Endothelial cell of umbilical vein (primary cell): ENCODE results near the gene CFAP77. TPM values are rescaled to one million over a fixed set of nuclear protein-coding genes. Genes with fewer than 3 reads are reported as not detected.

Experiments used
- BruUV-seq: library from RNA; stranded (reverse); fragments of 400-500 nt; replicated peaks from 2 replicates; lab custom pipeline; 2021; lab: Mats Ljungman, UMichigan
- CTCF ChIA-PET: fragments of 300-600, 350-600 bp; sonication (Branson Sonifier 250); formaldehyde crosslinking; loops from one replicate; lab custom pipeline; 2021; ENCODE audit warnings: antibody characterized with exemption, inconsistent platforms; lab: Charles Lee
- POLR2A ChIA-PET: fragments of 300-600, 350-600 bp; sonication (Branson Sonifier 250); formaldehyde crosslinking; loops from one replicate; lab custom pipeline; 2021; ENCODE audit warnings: antibody characterized with exemption, inconsistent platforms; lab: Charles Lee
- DNase-seq: peaks from one replicate; pipeline ENCODE4 v3.0.0-alpha.2; 2011; ENCODE audit warnings: low read depth, low spot score
- FAIRE-seq: peaks from 2 replicates; lab custom pipeline; 2011; peaks lifted over from hg19 to GRCh38; lab: Jason Lieb, UNC
- H2AFZ ChIP-seq: 2 replicates; pipeline ENCODE4 v1.6.0; 2012; ENCODE audit warnings: low read depth, low read length, control low read depth, inconsistent platforms
- H3K27ac ChIP-seq: 2 replicates; pipeline ENCODE4 v1.5.1; 2011; ENCODE audit warnings: low read depth, mild to moderate bottlenecking, control low read depth, low read length, moderate library complexity; ENCODE audit not compliant: insufficient read depth
- H3K27me3 ChIP-seq, 2 experiments: 2 replicates each; pipeline versions ENCODE4 v1.6.0 to v1.6.1; 2011; ENCODE audit warnings: low read length in 2 of 2, mixed read lengths in 1 of 2; ENCODE audit not compliant: control insufficient read depth in 2 of 2, insufficient read depth in 2 of 2
- H3K36me3 ChIP-seq, 2 experiments: 2 replicates in 1 of 2; 3 replicates in 1 of 2; pipeline ENCODE4 v1.5.1; 2011; ENCODE audit warnings: low read length in 2 of 2, mild to moderate bottlenecking in 1 of 2, moderate library complexity in 1 of 2; ENCODE audit not compliant: control insufficient read depth in 2 of 2, insufficient read depth in 2 of 2; ENCODE audit errors: extremely low read depth in 1 of 2
- H3K4me1 ChIP-seq: 3 replicates; pipeline ENCODE4 v1.5.1; 2011; ENCODE audit warnings: mild to moderate bottlenecking, low read length; ENCODE audit not compliant: control insufficient read depth, insufficient read depth; ENCODE audit errors: extremely low read depth
- H3K4me2 ChIP-seq: 2 replicates; pipeline ENCODE4 v1.6.1; 2011; ENCODE audit warnings: low read length, control low read depth, mixed read lengths; ENCODE audit not compliant: insufficient read depth
- H3K4me3 ChIP-seq, 3 experiments: fragments of 200-600 bp in 1 of 3; sonication (generic), shearing (Covaris generic) in 1 of 3; replicated peaks in 1 of 3; 2 replicates each; pipeline ENCODE4 v1.5.1; 2011 to 2016; ENCODE audit warnings: control low read depth in 3 of 3, low read length in 3 of 3, mild to moderate bottlenecking in 2 of 3, inconsistent platforms in 1 of 3, low read depth in 1 of 3, moderate library complexity in 1 of 3; ENCODE audit not compliant: insufficient read depth in 1 of 3
- H3K79me2 ChIP-seq: 2 replicates; pipeline ENCODE4 v1.6.0; 2012; ENCODE audit warnings: low read length, inconsistent platforms; ENCODE audit not compliant: control insufficient read depth, insufficient read depth
- H3K9ac ChIP-seq: replicated peaks from 2 replicates; pipeline ENCODE3; 2011; ENCODE audit warnings: low read length, control low read depth; ENCODE audit not compliant: insufficient read depth; ENCODE audit errors: extremely low read depth
- H3K9me1 ChIP-seq: replicated peaks from 3 replicates; pipeline ENCODE4 v1.6.0; 2011; ENCODE audit warnings: mild to moderate bottlenecking, low read length; ENCODE audit not compliant: control insufficient read depth, insufficient read depth; ENCODE audit errors: extremely low read depth
- H3K9me3 ChIP-seq: replicated peaks from 2 replicates; pipeline ENCODE4 v1.5.1; 2012; ENCODE audit warnings: low read length, inconsistent platforms; ENCODE audit not compliant: control insufficient read depth, insufficient read depth
- H4K20me1 ChIP-seq: replicated peaks from 2 replicates; pipeline ENCODE3; 2011; ENCODE audit warnings: mild to moderate bottlenecking, low read length; ENCODE audit not compliant: control insufficient read depth, insufficient read depth; ENCODE audit errors: extremely low read depth
- CTCF ChIP-seq, 2 donors: IDR thresholded peaks; 1 replicate in 1 of 2; 2 replicates in 1 of 2; pipeline ENCODE4 v1.5.1; 2011; ENCODE audit warnings: low read length in 2 of 2, mild to moderate bottlenecking in 2 of 2, moderate library complexity in 2 of 2, control low read depth in 1 of 2, inconsistent platforms in 1 of 2, low read depth in 1 of 2; ENCODE audit not compliant: insufficient read depth in 1 of 2; ENCODE audit errors: extremely low read depth in 1 of 2
- EZH2 ChIP-seq: IDR thresholded peaks from 2 replicates; pipeline ENCODE4 v1.6.1; 2012; ENCODE audit warnings: borderline replicate concordance, low read depth, mild to moderate bottlenecking, moderate library complexity, low read length, inconsistent platforms; ENCODE audit not compliant: severe bottlenecking
- FOS ChIP-seq: IDR thresholded peaks from 2 replicates; pipeline ENCODE4 v1.6.1; 2011; ENCODE audit warnings: mild to moderate bottlenecking, low read length, moderate library complexity, borderline replicate concordance; ENCODE audit not compliant: insufficient read depth
- GATA2 ChIP-seq: IDR thresholded peaks from 2 replicates; pipeline ENCODE4 v1.7.0; 2011; ENCODE audit warnings: low read depth, mild to moderate bottlenecking, moderate library complexity, mixed read lengths, low read length; ENCODE audit not compliant: insufficient read length, insufficient read depth
- JUN ChIP-seq: IDR thresholded peaks from 2 replicates; pipeline ENCODE4 v1.6.1; 2011; ENCODE audit warnings: borderline replicate concordance, low read depth; ENCODE audit not compliant: insufficient read length, insufficient read depth
- MAX ChIP-seq: IDR thresholded peaks from 2 replicates; pipeline ENCODE4 v1.6.1; 2011; ENCODE audit not compliant: insufficient read depth, insufficient read length
- POLR2AphosphoS5 ChIP-seq: IDR thresholded peaks from 2 replicates; pipeline ENCODE4 v1.6.1; 2012; ENCODE audit warnings: low read depth, mild to moderate bottlenecking, control low read depth, low read length, moderate library complexity; ENCODE audit not compliant: insufficient read depth
- dilution Hi-C: fragments of 300-500 bp; cut with MboI; formaldehyde crosslinking; loops from one replicate; pipeline ENCODE4 v1.15.0; 2019; ENCODE audit warnings: low sequenced_read_pairs; ENCODE audit not compliant: extremely low pct_ligation_motif_present
- intact Hi-C: fragments of 100-400 bp; cut with micrococcal nuclease; formaldehyde crosslinking; loops from one replicate; pipeline ENCODE4 v1.10.0; 2022
- polyA plus RNA-seq, 4 experiments: library from polyadenylated mRNA; depleted of rRNA in 3 of 4; stranded (reverse) in 3 of 4; unstranded in 1 of 4; fragments of >200 nt; gene quantifications; 2 replicates each; pipeline versions ENCODE4 v1.2.1 to v1.2.3, GENCODE V29; 2011 to 2012; ENCODE audit warnings: missing spikeins in 1 of 4
- total RNA-seq: library from RNA; stranded (reverse); gene quantifications from 2 replicates; pipeline ENCODE4 v1.2.3, GENCODE V29; 2021

CFAP77 gene
- total and polyA plus RNA-seq, 2 donors (not counting 3 experiments of a cell fraction or from before 2014, with no cell fraction given), result not detected

- no peak for FAIRE-seq
- Histone ChIP-seq H3K36me3 (no peaks in the 10 kb centered on the region), H3K9me3 (no peaks in the 10 kb centered on the region), H3K4me2 (no peak overlapping the region), H3K4me1 (peaks cover 10% of the 10 kb centered on the region), H3K9ac (no peak overlapping the region), H4K20me1 (no peaks in the 10 kb centered on the region), H3K27me3 (peaks cover 85 to 90% of the 10 kb centered on the region in 2 experiments), H3K9me1 (no peaks in the 10 kb centered on the region), H2AFZ (no peak overlapping the region), H3K79me2 (no peaks in the 10 kb centered on the region), H3K4me3 (no peak overlapping the region), H3K27ac (no peak overlapping the region)
- no peak for DNase-seq
- BruUV-seq, result no TSS peak
- ChIA-PET CTCF (no interaction called here), POLR2A (no interaction called here)
- dilution Hi-C loops, result no loop called here
- intact Hi-C loops, result no loop called here
- no peak for TF ChIP-seq CTCF (IDR thresholded peaks at IDR 0.05; ENCODE audit: extremely low read depth in 1 of 2, insufficient read depth in 1 of 2, low read depth in 1 of 2, low read length in 2 of 2)
- TF ChIP-seq FOS, result no peak
- no peak for TF ChIP-seq POLR2AphosphoS5
- TF ChIP-seq MAX, result no peak
- TF ChIP-seq GATA2, result no peak
- TF ChIP-seq EZH2, result no peak
- no peak for TF ChIP-seq JUN
These were observed 178.1 kb downstream of the CFAP77 start for GRCh38 chr9:132588098-132588497.
